HuH-7 (cell line): Measurements from ENCODE around the gene TERT.

Experiments used
- DNase-seq: peaks from one replicate; pipeline ENCODE4 v3.0.0; 2011; ENCODE audit warnings: low spot score

Gene TERT

DNA sequence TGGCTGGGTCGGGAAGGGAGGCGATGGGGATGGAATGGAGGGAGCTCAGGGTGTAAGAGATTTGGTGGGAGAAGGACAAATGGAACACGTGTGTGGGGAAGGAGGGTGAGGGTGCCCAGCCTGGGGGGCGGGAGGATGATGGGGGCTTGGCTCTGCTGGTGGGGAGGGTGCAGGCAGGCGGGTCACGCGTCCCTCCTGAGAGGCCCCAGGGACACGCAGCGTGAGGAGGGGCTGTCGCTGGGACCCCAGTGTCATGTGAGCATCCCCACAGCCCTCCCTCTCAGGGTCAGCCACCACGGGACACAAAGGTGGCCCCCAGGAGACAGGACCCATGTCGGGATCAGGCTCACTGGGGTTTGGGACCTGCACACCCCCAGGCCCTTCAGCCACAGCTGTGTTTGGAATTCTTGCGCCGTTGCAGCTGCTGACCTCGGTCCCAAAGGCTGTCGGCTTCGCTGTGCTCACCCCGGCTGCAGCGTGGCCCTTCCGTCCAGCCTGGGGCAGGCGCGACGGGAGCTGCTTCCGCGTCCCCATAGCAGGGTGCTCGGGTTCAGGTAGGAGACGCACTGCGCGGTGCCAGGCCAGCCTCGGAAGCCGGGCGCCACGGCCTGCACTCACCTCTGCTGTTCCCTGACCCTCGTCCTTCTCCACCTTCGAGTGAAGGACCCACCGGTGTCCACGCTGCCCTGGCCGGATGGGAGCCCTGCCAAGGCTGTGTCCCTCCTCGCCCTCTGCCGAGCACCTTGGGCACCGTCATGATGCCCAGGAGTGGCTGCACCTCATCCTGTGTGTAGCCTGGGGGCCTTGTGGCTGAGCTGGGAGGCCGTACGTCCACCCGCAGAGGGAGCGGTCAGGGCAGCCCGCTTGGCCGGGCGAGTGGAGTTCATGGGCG lies 88.1 kb downstream of the TERT start:
- DNase-seq: no peak

- no peak for DNase-seq
These were observed 89.3 kb downstream of the TERT start for GRCh38 chr5:1205255-1206180.

- DNase-seq: peak; percentile 88
These were observed 90.1 kb downstream of the TERT start for GRCh38 chr5:1204693-1205242.

- no peak for DNase-seq
These were observed 90.7 kb downstream of the TERT start for GRCh38 chr5:1203968-1204692.

GRCh38 chr5:1203311-1203967 lies 91.4 kb downstream of the TERT start:
- no peak for DNase-seq
